K562 (cell line): ENCODE measurements around the gene GPX5. TPM values are rescaled to one million over a fixed set of nuclear protein-coding genes. Genes with fewer than 3 reads are reported as not detected.
A peak's percentile ranks its signal among the peaks of the same experiment; 100 is the strongest.

ENCODE experiments used
- CREM ChIP-seq: IDR thresholded peaks from 2 replicates; pipeline ENCODE4 v1.6.1; 2014; ENCODE audit warnings: antibody characterized with exemption, low read depth
- DACH1 ChIP-seq: fragments of 450-650 bp; IDR thresholded peaks from 2 replicates; pipeline ENCODE4 v1.6.1; 2018; ENCODE audit not compliant: partially characterized antibody
- ELF1 ChIP-seq: fragments of 200-800 bp; sonication (Bioruptor generic); IDR thresholded peaks from 2 replicates; pipeline ENCODE4 v1.6.1; 2016; ENCODE audit warnings: missing genetic modification characterization, missing compliant biosample characterization
- ELF4 ChIP-seq: fragments of 450-650 bp; formaldehyde crosslinking; IDR thresholded peaks from 2 replicates; pipeline ENCODE4 v1.4.0; 2022; ENCODE audit warnings: missing genetic modification characterization
- FOSL1 ChIP-seq: fragments of 200-800 bp; sonication (Bioruptor generic); conservative IDR thresholded peaks from 2 replicates; pipeline ENCODE4 v1.6.1; 2016; ENCODE audit warnings: missing genetic modification characterization, missing compliant biosample characterization
- FOXK2 ChIP-seq, 2 experiments: fragments of 450-650 bp; IDR thresholded peaks in 1 of 2; conservative IDR thresholded peaks in 1 of 2; 2 replicates each; pipeline ENCODE4 v1.6.1; 2016; ENCODE audit warnings: low read depth in 2 of 2, mild to moderate bottlenecking in 1 of 2
- GATAD2B ChIP-seq: fragments of 450-650 bp; IDR thresholded peaks from 2 replicates; pipeline ENCODE4 v1.6.1; 2017; ENCODE audit warnings: mild to moderate bottlenecking, borderline replicate concordance
- HDAC1 ChIP-seq, 2 experiments: fragments of 450-650 bp; IDR thresholded peaks; 2 replicates each; pipeline ENCODE4 v1.6.1; 2016 to 2017; ENCODE audit warnings: inconsistent platforms in 1 of 2, mild to moderate bottlenecking in 1 of 2, moderate library complexity in 1 of 2
- MAZ ChIP-seq, 2 experiments: fragments of 450-650 bp in 1 of 2; sonication (generic) in 1 of 2; formaldehyde crosslinking; IDR thresholded peaks in 1 of 2; conservative IDR thresholded peaks in 1 of 2; 2 replicates each; pipeline versions ENCODE4 v1.4.0 to v1.5.0; 2020; ENCODE audit warnings: mild to moderate bottlenecking in 1 of 2, missing genetic modification reagents in 1 of 2
- NFIC ChIP-seq: fragments of 450-650 bp; IDR thresholded peaks from 2 replicates; pipeline ENCODE4 v1.6.1; 2017; ENCODE audit warnings: mild to moderate bottlenecking, inconsistent platforms
- POLR2AphosphoS2 ChIP-seq: IDR thresholded peaks from 2 replicates; pipeline ENCODE4 v1.6.1; 2012; ENCODE audit warnings: low read length, improper control_type of control experiment
- POLR2H ChIP-seq: IDR thresholded peaks from 2 replicates; pipeline ENCODE4 v1.6.1; 2016; ENCODE audit warnings: missing genetic modification characterization, low read depth, mild to moderate bottlenecking, control low read depth, missing compliant biosample characterization, moderate library complexity
- POLR3G ChIP-seq: IDR thresholded peaks from 2 replicates; pipeline ENCODE4 v1.6.1; 2011; ENCODE audit not compliant: insufficient read length, insufficient replicate concordance; ENCODE audit errors: extremely low read depth
- RFX5 ChIP-seq: IDR thresholded peaks from 2 replicates; pipeline ENCODE4 v1.6.1; 2011; ENCODE audit warnings: low read depth, mild to moderate bottlenecking, improper control_type of control experiment, low read length
- SMAD2 ChIP-seq: fragments of 150-350 bp; IDR thresholded peaks from 2 replicates; pipeline ENCODE4 v1.6.1; 2014; ENCODE audit warnings: low read depth, mild to moderate bottlenecking, low read length
- SP1 ChIP-seq: sonication (generic); formaldehyde crosslinking; IDR thresholded peaks from 2 replicates; pipeline ENCODE4 v1.8.1; 2022; ENCODE audit warnings: mild to moderate bottlenecking, missing genetic modification reagents
- SRSF7 ChIP-seq: fragments of 200-400 bp; formaldehyde crosslinking; optimal IDR thresholded peaks from 2 replicates; pipeline ENCODE3; 2017; ENCODE audit warnings: mild to moderate bottlenecking, low read depth, low read length
- TEAD2 ChIP-seq: fragments of 450-650 bp; IDR thresholded peaks from 2 replicates; pipeline ENCODE4 v1.6.1; 2016; ENCODE audit warnings: missing genetic modification characterization, control low read depth, missing compliant biosample characterization
- ZNF217 ChIP-seq: sonication (generic); formaldehyde crosslinking; IDR thresholded peaks from 2 replicates; pipeline ENCODE4 v1.8.0; 2022; ENCODE audit warnings: mild to moderate bottlenecking, missing genetic modification reagents
- ZNF445 ChIP-seq: fragments of 250-450 bp; sonication (Bioruptor Pico); IDR thresholded peaks from 2 replicates; pipeline ENCODE4 v1.4.0; 2020; ENCODE audit warnings: low read depth, mild to moderate bottlenecking, moderate library complexity
- ZNF586 ChIP-seq: fragments of 450-650 bp; formaldehyde crosslinking; conservative IDR thresholded peaks from 2 replicates; pipeline ENCODE4 v1.4.0; 2020; ENCODE audit warnings: mild to moderate bottlenecking, moderate library complexity
- ZNF77 ChIP-seq: fragments of 250-450 bp; sonication (Bioruptor Pico); IDR thresholded peaks from 2 replicates; pipeline ENCODE4 v1.5.0; 2020
- ZZZ3 ChIP-seq: fragments of 450-650 bp; IDR thresholded peaks from 2 replicates; pipeline ENCODE4 v1.6.1; 2016; ENCODE audit warnings: antibody characterized with exemption, mild to moderate bottlenecking, moderate library complexity
- polyA plus RNA-seq, 8 experiments: library from polyadenylated mRNA; depleted of rRNA in 4 of 8; stranded (reverse) in 5 of 8; unstranded in 3 of 8; fragments of >200 nt; fragmentation: Nextera tagmentation in 2 of 8; fragmentation: Illumina TruSeq in 1 of 8; extraction: Ambion mirVana in 2 of 8; extraction: Trizol in 1 of 8; gene quantifications; 2 replicates each; pipeline versions ENCODE4 v1.2.1 to v1.2.3, GENCODE V29; 2011 to 2014; ENCODE audit warnings: inconsistent platforms in 1 of 8, missing spikeins in 1 of 8
- total RNA-seq, 7 experiments: library from RNA; depleted of rRNA in 6 of 7; stranded (reverse); fragments of >200 nt in 6 of 7; fragmentation: Illumina TruSeq in 2 of 7; extraction: Trizol in 2 of 7; gene quantifications; 2 replicates each; pipeline versions ENCODE4 v1.2.1 to v1.2.3, GENCODE V29; 2011 to 2021; ENCODE audit warnings: low replicate concordance in 1 of 7
- TF ChIP-seq, protein P1 (sequence below): sonication (generic); formaldehyde crosslinking; IDR thresholded peaks from 2 replicates; pipeline ENCODE4 v1.8.1; 2022; ENCODE audit warnings: missing genetic modification reagents
- TF ChIP-seq, protein P2 (sequence below): sonication (generic); formaldehyde crosslinking; IDR thresholded peaks from 2 replicates; pipeline ENCODE4 v1.8.1; 2023; ENCODE audit warnings: mild to moderate bottlenecking, missing genetic modification reagents
- TF ChIP-seq, protein P3 (sequence below): fragments of 450-650 bp; formaldehyde crosslinking; conservative IDR thresholded peaks from 2 replicates; pipeline ENCODE4 v1.4.0; 2022; ENCODE audit warnings: mild to moderate bottlenecking, missing genetic modification characterization

The GPX5 gene
- total and polyA plus RNA-seq, 9 of the 15 experiments (the other 6 are each of a cell fraction or from before 2014, with no cell fraction given): 0.07 to 0.18 (median 0.15) TPM; not detected in 6

DNA sequence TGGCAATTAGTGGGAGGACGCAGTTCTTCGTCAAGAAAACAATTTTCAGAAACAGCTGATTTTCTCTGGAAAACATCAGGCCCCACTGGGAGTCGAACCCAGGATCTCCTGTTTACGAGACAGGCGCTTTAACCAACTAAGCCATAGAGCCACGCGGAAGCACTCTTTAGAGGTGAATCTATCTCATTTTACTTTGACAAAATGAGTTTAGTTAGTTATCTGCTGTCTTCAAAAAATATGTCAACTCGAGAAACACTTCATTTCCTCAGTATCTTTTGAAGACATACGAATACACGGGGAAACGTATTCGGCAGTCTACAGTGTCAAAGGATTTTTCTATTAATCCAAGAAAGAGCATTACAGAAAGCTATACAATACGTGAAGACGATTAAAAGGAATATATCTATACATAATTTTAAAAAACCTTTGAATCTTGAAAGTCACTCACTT lies 36.7 kb upstream of the GPX5 start (continued):
- TF ChIP-seq SP1 (CRISPR knock-in tag): peak; percentile 53; the same call in 1 of the 2 replicates
- no peak for TF ChIP-seq ZNF77 (CRISPR knock-in tag)
- TF ChIP-seq DACH1: peak; percentile 92
- TF ChIP-seq ELF1 (tag): peak; percentile 84
- TF ChIP-seq, protein P1, sequence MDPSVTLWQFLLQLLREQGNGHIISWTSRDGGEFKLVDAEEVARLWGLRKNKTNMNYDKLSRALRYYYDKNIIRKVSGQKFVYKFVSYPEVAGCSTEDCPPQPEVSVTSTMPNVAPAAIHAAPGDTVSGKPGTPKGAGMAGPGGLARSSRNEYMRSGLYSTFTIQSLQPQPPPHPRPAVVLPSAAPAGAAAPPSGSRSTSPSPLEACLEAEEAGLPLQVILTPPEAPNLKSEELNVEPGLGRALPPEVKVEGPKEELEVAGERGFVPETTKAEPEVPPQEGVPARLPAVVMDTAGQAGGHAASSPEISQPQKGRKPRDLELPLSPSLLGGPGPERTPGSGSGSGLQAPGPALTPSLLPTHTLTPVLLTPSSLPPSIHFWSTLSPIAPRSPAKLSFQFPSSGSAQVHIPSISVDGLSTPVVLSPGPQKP (CRISPR knock-in tag): no peak
- TF ChIP-seq RFX5: peak; percentile 65; the same call in 1 of the 2 replicates
- TF ChIP-seq POLR3G: peak; percentile 79
- TF ChIP-seq, protein P2, sequence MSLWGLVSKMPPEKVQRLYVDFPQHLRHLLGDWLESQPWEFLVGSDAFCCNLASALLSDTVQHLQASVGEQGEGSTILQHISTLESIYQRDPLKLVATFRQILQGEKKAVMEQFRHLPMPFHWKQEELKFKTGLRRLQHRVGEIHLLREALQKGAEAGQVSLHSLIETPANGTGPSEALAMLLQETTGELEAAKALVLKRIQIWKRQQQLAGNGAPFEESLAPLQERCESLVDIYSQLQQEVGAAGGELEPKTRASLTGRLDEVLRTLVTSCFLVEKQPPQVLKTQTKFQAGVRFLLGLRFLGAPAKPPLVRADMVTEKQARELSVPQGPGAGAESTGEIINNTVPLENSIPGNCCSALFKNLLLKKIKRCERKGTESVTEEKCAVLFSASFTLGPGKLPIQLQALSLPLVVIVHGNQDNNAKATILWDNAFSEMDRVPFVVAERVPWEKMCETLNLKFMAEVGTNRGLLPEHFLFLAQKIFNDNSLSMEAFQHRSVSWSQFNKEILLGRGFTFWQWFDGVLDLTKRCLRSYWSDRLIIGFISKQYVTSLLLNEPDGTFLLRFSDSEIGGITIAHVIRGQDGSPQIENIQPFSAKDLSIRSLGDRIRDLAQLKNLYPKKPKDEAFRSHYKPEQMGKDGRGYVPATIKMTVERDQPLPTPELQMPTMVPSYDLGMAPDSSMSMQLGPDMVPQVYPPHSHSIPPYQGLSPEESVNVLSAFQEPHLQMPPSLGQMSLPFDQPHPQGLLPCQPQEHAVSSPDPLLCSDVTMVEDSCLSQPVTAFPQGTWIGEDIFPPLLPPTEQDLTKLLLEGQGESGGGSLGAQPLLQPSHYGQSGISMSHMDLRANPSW (CRISPR knock-in tag): 0 out of 2 replicates have a peak, but pooled peaks have one; percentile 40
- TF ChIP-seq FOXK2 (conservative IDR thresholded peaks at IDR 0.05 in 1 of 2, IDR thresholded peaks at IDR 0.05 in 1 of 2; ENCODE audit: low read depth in 2 of 2): peak; percentile 48 to 70; a peak in 3 of 4 replicates
- TF ChIP-seq ZNF217: no peak
- peak; percentile 41; the same call in 1 of the 2 replicates for TF ChIP-seq GATAD2B
- TF ChIP-seq SRSF7: no peak
- TF ChIP-seq, protein P3, sequence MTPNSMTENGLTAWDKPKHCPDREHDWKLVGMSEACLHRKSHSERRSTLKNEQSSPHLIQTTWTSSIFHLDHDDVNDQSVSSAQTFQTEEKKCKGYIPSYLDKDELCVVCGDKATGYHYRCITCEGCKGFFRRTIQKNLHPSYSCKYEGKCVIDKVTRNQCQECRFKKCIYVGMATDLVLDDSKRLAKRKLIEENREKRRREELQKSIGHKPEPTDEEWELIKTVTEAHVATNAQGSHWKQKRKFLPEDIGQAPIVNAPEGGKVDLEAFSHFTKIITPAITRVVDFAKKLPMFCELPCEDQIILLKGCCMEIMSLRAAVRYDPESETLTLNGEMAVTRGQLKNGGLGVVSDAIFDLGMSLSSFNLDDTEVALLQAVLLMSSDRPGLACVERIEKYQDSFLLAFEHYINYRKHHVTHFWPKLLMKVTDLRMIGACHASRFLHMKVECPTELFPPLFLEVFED (CRISPR knock-in tag): peak; percentile 89
- peak in 1 of 2 experiments; percentile 91; a peak in 2 of 4 replicates for TF ChIP-seq HDAC1 (IDR thresholded peaks at IDR 0.05)
- peak; percentile 51; the same call in 1 of the 2 replicates for TF ChIP-seq NFIC
- TF ChIP-seq ZZZ3: 0 out of 2 replicates have a peak, but pooled peaks have one; percentile 27
- no peak; a peak in 2 of 4 replicates for TF ChIP-seq MAZ (CRISPR knock-in tag; conservative IDR thresholded peaks at IDR 0.05 in 1 of 2, IDR thresholded peaks at IDR 0.05 in 1 of 2)
- TF ChIP-seq POLR2AphosphoS2: peak; percentile 91
- TF ChIP-seq ZNF445 (CRISPR knock-in tag): peak; percentile 17; the same call in 1 of the 2 replicates
- TF ChIP-seq ELF4: 0 out of 2 replicates have a peak, but pooled peaks have one; percentile 3
- peak; percentile 20; the same call in 1 of the 2 replicates for TF ChIP-seq CREM
- TF ChIP-seq FOSL1 (tag): peak; percentile 64
- 0 out of 2 replicates have a peak, but pooled peaks have one; percentile 20 for TF ChIP-seq ZNF586 (CRISPR knock-in tag)
- peak; percentile 99 for TF ChIP-seq POLR2H (tag)
- TF ChIP-seq SMAD2: no peak
- no peak for TF ChIP-seq TEAD2 (tag)
